Neuronal stem cell (in vitro differentiated cells): ENCODE measurements around the gene SPTLC3.

ENCODE experiments used
- DNase-seq: peaks from one replicate; pipeline ENCODE4 v3.0.0-alpha.2; 2013; ENCODE audit warnings: low spot score
- H2AFZ ChIP-seq: one replicate; pipeline ENCODE4 v1.6.1; 2013; ENCODE audit warnings: mild to moderate bottlenecking, low read length, inconsistent platforms
- H2AK5ac ChIP-seq: 2 replicates; pipeline ENCODE4 v1.6.1; 2013; ENCODE audit warnings: low read depth, mild to moderate bottlenecking, inconsistent platforms, low read length, moderate library complexity, mixed read lengths
- H2BK120ac ChIP-seq: 2 replicates; pipeline ENCODE4 v1.6.1; 2013; ENCODE audit warnings: low read depth, mild to moderate bottlenecking, inconsistent platforms, low read length, moderate library complexity, mixed read lengths
- H2BK12ac ChIP-seq: one replicate; pipeline ENCODE4 v1.6.1; 2013; ENCODE audit warnings: low read length, inconsistent platforms
- H2BK15ac ChIP-seq: 2 replicates; pipeline ENCODE4 v1.6.1; 2013; ENCODE audit warnings: mild to moderate bottlenecking, low read length, inconsistent platforms, mixed read lengths
- H2BK5ac ChIP-seq: one replicate; pipeline ENCODE4 v1.6.1; 2013; ENCODE audit warnings: inconsistent platforms, mild to moderate bottlenecking, low read length, moderate library complexity
- H3K14ac ChIP-seq: one replicate; pipeline ENCODE4 v1.6.1; 2013; ENCODE audit warnings: low read length, inconsistent platforms
- H3K18ac ChIP-seq: 2 replicates; pipeline ENCODE4 v1.6.1; 2013; ENCODE audit warnings: low read length, inconsistent platforms
- H3K23ac ChIP-seq: 2 replicates; pipeline ENCODE4 v1.6.1; 2013; ENCODE audit warnings: low read depth, mild to moderate bottlenecking, mixed read lengths, low read length, inconsistent platforms; ENCODE audit not compliant: poor library complexity
- H3K27ac ChIP-seq: replicated peaks from 3 replicates; pipeline ENCODE4 v1.5.1; 2013; ENCODE audit warnings: low read length, inconsistent platforms
- H3K27me3 ChIP-seq, 3 experiments: 2 replicates each; pipeline ENCODE4 v1.6.1; 2013; ENCODE audit warnings: low read length in 3 of 3, mild to moderate bottlenecking in 2 of 3, inconsistent platforms in 1 of 3, low read depth in 1 of 3, mixed read lengths in 1 of 3, moderate library complexity in 1 of 3; ENCODE audit not compliant: control insufficient read depth in 3 of 3, insufficient read depth in 3 of 3
- H3K36me3 ChIP-seq, 2 donors: replicated peaks in 1 of 2; 2 replicates each; pipeline ENCODE4 v1.6.1; 2013; ENCODE audit warnings: low read length in 2 of 2; ENCODE audit not compliant: control insufficient read depth in 2 of 2, insufficient read depth in 2 of 2
- H3K4ac ChIP-seq: 2 replicates; pipeline ENCODE4 v1.6.1; 2013; ENCODE audit warnings: inconsistent platforms, mild to moderate bottlenecking, low read length, moderate library complexity
- H3K4me1 ChIP-seq, 2 donors: 1 replicate in 1 of 2; 2 replicates in 1 of 2; pipeline ENCODE4 v1.6.1; 2013; ENCODE audit warnings: low read length in 2 of 2, low read depth in 1 of 2; ENCODE audit not compliant: control insufficient read depth in 2 of 2, insufficient read depth in 1 of 2
- H3K4me2 ChIP-seq: one replicate; pipeline ENCODE4 v1.6.1; 2013; ENCODE audit warnings: mild to moderate bottlenecking, low read length, inconsistent platforms; ENCODE audit not compliant: insufficient read depth, poor library complexity, severe bottlenecking
- H3K4me3 ChIP-seq, 2 donors: 2 replicates each; pipeline ENCODE4 v1.5.1; 2013; ENCODE audit warnings: low read length in 2 of 2, mild to moderate bottlenecking in 2 of 2, inconsistent platforms in 1 of 2, moderate library complexity in 1 of 2
- H3K79me1 ChIP-seq: one replicate; pipeline ENCODE4 v1.6.1; 2013; ENCODE audit warnings: low read depth, mild to moderate bottlenecking, inconsistent platforms, low read length, moderate library complexity
- H3K9ac ChIP-seq: one replicate; pipeline ENCODE4 v1.6.1; 2013; ENCODE audit warnings: mild to moderate bottlenecking, low read depth, low read length, inconsistent platforms; ENCODE audit not compliant: poor library complexity
- H3K9me3 ChIP-seq, 2 donors: replicated peaks in 1 of 2; 2 replicates each; pipeline versions ENCODE3 to v1.6.1; 2013; ENCODE audit warnings: low read length in 2 of 2, mild to moderate bottlenecking in 2 of 2, inconsistent platforms in 1 of 2, low read depth in 1 of 2, mixed read lengths in 1 of 2, moderate library complexity in 1 of 2; ENCODE audit not compliant: control insufficient read depth in 2 of 2, insufficient read depth in 1 of 2
- H4K8ac ChIP-seq: one replicate; pipeline ENCODE4 v1.6.1; 2013; ENCODE audit warnings: low read depth, mild to moderate bottlenecking, inconsistent platforms, low read length, moderate library complexity
- H4K91ac ChIP-seq: one replicate; pipeline ENCODE4 v1.6.1; 2013; ENCODE audit warnings: low read length, low read depth, mild to moderate bottlenecking, inconsistent platforms; ENCODE audit not compliant: poor library complexity
- WGBS, 2 donors: extraction: QIAGEN DNeasy Blood & Tissue Kit; methylation state at CpG; one replicate each; pipeline ENCODE4 v1.1.7; 2013; ENCODE audit warnings: missing lambda C conversion rate in 2 of 2, mixed read lengths in 1 of 2; ENCODE audit not compliant: insufficient read length in 2 of 2, insufficient replicate concordance in 1 of 2; ENCODE audit errors: extremely low coverage in 2 of 2; 5-methylcytosine and 5-hydroxymethylcytosine counted together

Gene SPTLC3

GRCh38 chr20:13202565-13202964 lies 193.8 kb downstream of the SPTLC3 start:
- Histone ChIP-seq H3K4me3 (no peak overlapping the region), H3K14ac (no peak overlapping the region), H2BK120ac (no peak overlapping the region), H2BK12ac (no peak overlapping the region), H3K23ac (no peak overlapping the region), H4K8ac (no peak overlapping the region), H3K4ac (no peak overlapping the region), H3K4me1 (peaks cover 0 to 6% of the 10 kb centered on the region in 2 donors), H3K36me3 (no peaks in the 10 kb centered on the region), H4K91ac (no peak overlapping the region), H3K9me3 (peaks cover 0 to 4% of the 10 kb centered on the region in 2 donors), H3K9ac (no peak overlapping the region), H2AFZ (no peak overlapping the region), H3K4me2 (no peak overlapping the region), H3K27me3 (peaks cover 0 to 29% (median 7%) of the 10 kb centered on the region in 3 experiments), H3K18ac (no peak overlapping the region), H3K27ac (no peak overlapping the region), H2BK15ac (no peak overlapping the region), H2AK5ac (no peak overlapping the region), H3K79me1 (no peaks in the 10 kb centered on the region), H2BK5ac (no peak overlapping the region)
- no CpG with 5 or more reads among the region's 6 CpGs for WGBS, 2 donors
- no peak for DNase-seq

GRCh38 chr20:13205425-13205824 lies 196.7 kb downstream of the SPTLC3 start:
- H3K27ac ChIP-seq: no peak overlapping the region
- no peak overlapping the region for H3K23ac ChIP-seq
- H3K18ac ChIP-seq: no peak overlapping the region
- H2AFZ ChIP-seq: no peak overlapping the region
- WGBS, 2 donors: no CpG with 5 or more reads among the region's 4 CpGs
- no peak overlapping the region for H2AK5ac ChIP-seq
- no peaks in the 10 kb centered on the region for H3K79me1 ChIP-seq
- H3K36me3 ChIP-seq: no peaks in the 10 kb centered on the region
- no peak overlapping the region for H3K4ac ChIP-seq
- no peak overlapping the region for H3K9ac ChIP-seq
- H2BK5ac ChIP-seq: no peak overlapping the region
- H4K8ac ChIP-seq: no peak overlapping the region
- peaks cover 2 to 20% (median 16%) of the 10 kb centered on the region in 3 experiments for H3K27me3 ChIP-seq
- no peak overlapping the region for H4K91ac ChIP-seq
- peaks cover 0 to 6% of the 10 kb centered on the region in 2 donors for H3K9me3 ChIP-seq
- H3K4me1 ChIP-seq: peaks cover 0 to 3% of the 10 kb centered on the region in 2 donors
- no peak overlapping the region for H2BK120ac ChIP-seq
- H3K4me2 ChIP-seq: no peak overlapping the region
- H3K14ac ChIP-seq: no peak overlapping the region
- no peak for DNase-seq
- no peak overlapping the region for H3K4me3 ChIP-seq
- H2BK15ac ChIP-seq: no peak overlapping the region
- H2BK12ac ChIP-seq: no peak overlapping the region

GRCh38 chr20:13205848-13206434 lies 197.2 kb downstream of the SPTLC3 start:
- Histone ChIP-seq H4K91ac (no peak overlapping the region), H3K4me1 (peaks cover 0 to 3% of the 10 kb centered on the region in 2 donors), H3K18ac (no peak overlapping the region), H3K27ac (no peak overlapping the region), H2BK12ac (no peak overlapping the region), H3K9ac (no peak overlapping the region), H3K4ac (no peak overlapping the region), H2AFZ (no peak overlapping the region), H2BK120ac (no peak overlapping the region), H3K4me3 (no peak overlapping the region), H3K79me1 (no peaks in the 10 kb centered on the region), H3K4me2 (no peak overlapping the region), H3K9me3 (peaks cover 0 to 6% of the 10 kb centered on the region in 2 donors), H3K14ac (no peak overlapping the region), H2AK5ac (no peak overlapping the region), H3K23ac (no peak overlapping the region), H3K36me3 (no peaks in the 10 kb centered on the region), H2BK15ac (no peak overlapping the region), H2BK5ac (no peak overlapping the region), H3K27me3 (peaks cover 2 to 20% (median 16%) of the 10 kb centered on the region in 3 experiments), H4K8ac (no peak overlapping the region)
- DNase-seq: no peak
- WGBS, 2 donors: no CpG with 5 or more reads among the region's 5 CpGs

GRCh38 chr20:13207016-13207415 lies 198.2 kb downstream of the SPTLC3 start:
- Histone ChIP-seq H2BK5ac (no peak overlapping the region), H2AK5ac (no peak overlapping the region), H3K4me1 (no peaks in the 10 kb centered on the region), H3K9ac (no peak overlapping the region), H3K9me3 (peaks cover 0 to 6% of the 10 kb centered on the region in 2 donors), H2BK15ac (no peak overlapping the region), H3K4me2 (no peak overlapping the region), H3K18ac (no peak overlapping the region), H3K4me3 (no peak overlapping the region), H3K79me1 (no peaks in the 10 kb centered on the region), H3K23ac (no peak overlapping the region), H4K91ac (no peak overlapping the region), H4K8ac (no peak overlapping the region), H3K14ac (no peak overlapping the region), H2BK12ac (no peak overlapping the region), H3K27me3 (peaks cover 2 to 17% (median 16%) of the 10 kb centered on the region in 3 experiments), H3K4ac (no peak overlapping the region), H3K36me3 (no peaks in the 10 kb centered on the region), H2BK120ac (no peak overlapping the region), H3K27ac (no peak overlapping the region), H2AFZ (no peak overlapping the region)
- no peak for DNase-seq
- WGBS, 2 donors: no CpG with 5 or more reads among the region's 2 CpGs
